Caco-2 (cell line): ENCODE data around the gene MEF2D. TPM values are rescaled to one million over a fixed set of nuclear protein-coding genes. Genes with fewer than 3 reads are reported as not detected.

Experiments
- BruUV-seq: library from RNA; stranded (reverse); fragments of 400-500 nt; replicated peaks from 2 replicates; lab custom pipeline; 2021; lab: Mats Ljungman, UMichigan
- CTCF ChIA-PET: fragments of 300-600 bp; sonication (Branson Sonifier 250); formaldehyde crosslinking; loops from one replicate; lab custom pipeline; 2022; ENCODE audit warnings: antibody characterized with exemption; lab: Charles Lee
- POLR2A ChIA-PET: fragments of 300-600 bp; sonication (Branson Sonifier 250); formaldehyde crosslinking; loops from one replicate; lab custom pipeline; 2022; ENCODE audit warnings: antibody characterized with exemption; lab: Charles Lee
- DNase-seq, 2 experiments: peaks; one replicate each; pipeline versions ENCODE4 v3.0.0 to v3.0.0-alpha.2; 2020 to 2022
- H3K27me3 ChIP-seq: replicated peaks from 2 replicates; pipeline ENCODE4 v1.6.0; 2011; ENCODE audit warnings: low read length; ENCODE audit not compliant: control insufficient read depth, insufficient read depth
- H3K36me3 ChIP-seq: 2 replicates; pipeline ENCODE4 v1.5.1; 2011; ENCODE audit warnings: low read length; ENCODE audit not compliant: control insufficient read depth, insufficient read depth
- H3K4me1 ChIP-seq: fragments of 250-450 bp; sonication (Bioruptor Pico); 2 replicates; pipeline ENCODE4 v1.5.1; 2020; ENCODE audit warnings: mild to moderate bottlenecking
- H3K4me3 ChIP-seq: 2 replicates; pipeline ENCODE4 v1.5.1; 2011; ENCODE audit warnings: low read depth, mild to moderate bottlenecking, control low read depth, low read length
- H3K9me3 ChIP-seq: fragments of 250-450 bp; sonication (Bioruptor Pico); 2 replicates; pipeline ENCODE4 v1.5.1; 2020; ENCODE audit warnings: mild to moderate bottlenecking, moderate library complexity
- H3K27ac Mint-ChIP-seq: one replicate; pipeline ENCODE4 v1.8.0; 2022; ENCODE audit warnings: mixed read lengths; ENCODE audit not compliant: unreplicated experiment
- H3K27me3 Mint-ChIP-seq: one replicate; pipeline ENCODE4 v1.8.0; 2022; ENCODE audit warnings: mixed read lengths; ENCODE audit not compliant: insufficient read depth, unreplicated experiment
- H3K36me3 Mint-ChIP-seq: one replicate; pipeline ENCODE4 v1.8.0; 2022; ENCODE audit warnings: mild to moderate bottlenecking, mixed read lengths; ENCODE audit not compliant: insufficient read depth, unreplicated experiment
- H3K4me1 Mint-ChIP-seq: one replicate; pipeline ENCODE4 v1.8.0; 2022; ENCODE audit warnings: low read depth, mixed read lengths; ENCODE audit not compliant: unreplicated experiment
- H3K4me3 Mint-ChIP-seq: one replicate; pipeline ENCODE4 v1.8.0; 2022; ENCODE audit warnings: mild to moderate bottlenecking, moderate library complexity, mixed read lengths; ENCODE audit not compliant: unreplicated experiment
- H3K9me3 Mint-ChIP-seq: one replicate; pipeline ENCODE4 v1.8.0; 2022; ENCODE audit warnings: mixed read lengths; ENCODE audit not compliant: unreplicated experiment
- CTCF ChIP-seq, 2 experiments: fragments of 200-600 bp in 1 of 2; IDR thresholded peaks; 1 replicate in 1 of 2; 2 replicates in 1 of 2; pipeline versions ENCODE4 v1.5.1 to v1.8.0; 2011 to 2022; ENCODE audit warnings: antibody characterized with exemption in 1 of 2, control low read depth in 1 of 2, inconsistent platforms in 1 of 2, low read depth in 1 of 2, low read length in 1 of 2, mild to moderate bottlenecking in 1 of 2, moderate library complexity in 1 of 2; ENCODE audit not compliant: insufficient read depth in 1 of 2, severe bottlenecking in 1 of 2, unreplicated experiment in 1 of 2
- intact Hi-C: fragments of 100-400 bp; cut with micrococcal nuclease; formaldehyde crosslinking; loops from one replicate; pipeline ENCODE4 v1.10.0; 2022; ENCODE audit not compliant: unreplicated experiment
- total RNA-seq: library from RNA; stranded (reverse); gene quantifications from 2 replicates; pipeline ENCODE4 v1.2.3, GENCODE V29; 2022

Gene MEF2D
- total RNA-seq, 1 experiment from 2014 or later = 18.6 TPM

GRCh38 chr1:156515956-156516355, 15.4 kb upstream of the MEF2D start:
- TF ChIP-seq CTCF (IDR thresholded peaks at IDR 0.05; ENCODE audit: insufficient read depth in 1 of 2, low read depth in 1 of 2, low read length in 1 of 2, severe bottlenecking in 1 of 2, unreplicated experiment in 1 of 2) = no peak
- ChIA-PET CTCF (no interaction called here), POLR2A (no interaction called here)
- no peak overlapping the region for H3K4me3 ChIP-seq
- H3K27me3 ChIP-seq = no peaks in the 10 kb centered on the region
- Mint-ChIP-seq H3K4me1 (no peaks in the 10 kb centered on the region), H3K36me3 (no peaks in the 10 kb centered on the region), H3K9me3 (no peaks in the 10 kb centered on the region), H3K4me3 (no peak overlapping the region), H3K27me3 (no peaks in the 10 kb centered on the region), H3K27ac (no peak overlapping the region)
- BruUV-seq = no TSS peak
- H3K4me1 ChIP-seq = no peaks in the 10 kb centered on the region
- H3K9me3 ChIP-seq = no peaks in the 10 kb centered on the region
- H3K36me3 ChIP-seq = no peaks in the 10 kb centered on the region
- intact Hi-C loops = no loop called here
- DNase-seq = no peak

GRCh38 chr1:156513185-156513584, 12.6 kb upstream of the MEF2D start:
- Mint-ChIP-seq H3K9me3 (no peaks in the 10 kb centered on the region), H3K27ac (no peak overlapping the region), H3K36me3 (no peaks in the 10 kb centered on the region), H3K4me3 (no peak overlapping the region), H3K4me1 (no peaks in the 10 kb centered on the region), H3K27me3 (no peaks in the 10 kb centered on the region)
- ChIA-PET CTCF (no interaction called here), POLR2A (no interaction called here)
- H3K9me3 ChIP-seq = no peaks in the 10 kb centered on the region
- H3K36me3 ChIP-seq = no peaks in the 10 kb centered on the region
- intact Hi-C loops = no loop called here
- no peak for DNase-seq
- H3K4me3 ChIP-seq = no peak overlapping the region
- H3K4me1 ChIP-seq = no peaks in the 10 kb centered on the region
- no peaks in the 10 kb centered on the region for H3K27me3 ChIP-seq
- BruUV-seq = no TSS peak
- TF ChIP-seq CTCF (IDR thresholded peaks at IDR 0.05; ENCODE audit: insufficient read depth in 1 of 2, low read depth in 1 of 2, low read length in 1 of 2, severe bottlenecking in 1 of 2, unreplicated experiment in 1 of 2) = no peak

- H3K27ac Mint-ChIP-seq = no peak overlapping the region
- CTCF ChIA-PET = no interaction called here
Observed at GRCh38 chr1:156511644-156512043, 11.1 kb upstream of the MEF2D start.

More at GRCh38 chr1:156511644-156512043, 11.1 kb upstream of the MEF2D start:
- no peak for TF ChIP-seq CTCF (IDR thresholded peaks at IDR 0.05; ENCODE audit: insufficient read depth in 1 of 2, low read depth in 1 of 2, low read length in 1 of 2, severe bottlenecking in 1 of 2, unreplicated experiment in 1 of 2)
- no peaks in the 10 kb centered on the region for H3K36me3 ChIP-seq
- Mint-ChIP-seq H3K36me3 (no peaks in the 10 kb centered on the region), H3K9me3 (no peaks in the 10 kb centered on the region), H3K4me3 (no peak overlapping the region), H3K27me3 (no peaks in the 10 kb centered on the region), H3K4me1 (no peaks in the 10 kb centered on the region)
- DNase-seq = no peak
- no peak overlapping the region for H3K4me3 ChIP-seq
- BruUV-seq = no TSS peak
- intact Hi-C loops = no loop called here
- H3K9me3 ChIP-seq = no peaks in the 10 kb centered on the region
- POLR2A ChIA-PET = no interaction called here
- H3K27me3 ChIP-seq = no peaks in the 10 kb centered on the region
- no peaks in the 10 kb centered on the region for H3K4me1 ChIP-seq
